OCI-LY7 (cell line): ENCODE data around the gene SDE2. TPM values are rescaled to one million over a fixed set of nuclear protein-coding genes. Genes with fewer than 3 reads are reported as not detected.

Source experiments
- BruUV-seq: library from RNA; stranded (reverse); fragments of 400-500 nt; replicated peaks from 2 replicates; lab custom pipeline; 2021; lab: Mats Ljungman, UMichigan
- CTCF ChIA-PET: fragments of 300-600 bp; sonication (Branson Sonifier 250); formaldehyde crosslinking; loops from one replicate; lab custom pipeline; 2022; ENCODE audit warnings: antibody characterized with exemption; ENCODE audit not compliant: unreplicated experiment; lab: Charles Lee
- POLR2A ChIA-PET: fragments of 300-600 bp; sonication (Branson Sonifier 250); formaldehyde crosslinking; loops from one replicate; lab custom pipeline; 2022; ENCODE audit warnings: antibody characterized with exemption; lab: Charles Lee
- DNase-seq: peaks from one replicate; pipeline ENCODE4 v3.0.0-alpha.2; 2015; ENCODE audit warnings: low spot score
- H2AFZ ChIP-seq: fragments of 200-600 bp; sonication (generic), shearing (Covaris generic); 2 replicates; pipeline ENCODE4 v1.6.1; 2014; ENCODE audit warnings: mild to moderate bottlenecking, antibody characterized with exemption, low read length, moderate library complexity
- H3K27ac ChIP-seq: fragments of 200-600 bp; sonication (generic); 2 replicates; pipeline ENCODE4 v1.5.1; 2014; ENCODE audit warnings: mixed run types, low read depth, mild to moderate bottlenecking, moderate library complexity, low read length, inconsistent platforms; ENCODE audit not compliant: poor library complexity, severe bottlenecking
- H3K36me3 ChIP-seq: fragments of 200-600 bp; sonication (generic); 2 replicates; pipeline ENCODE4 v1.6.1; 2014; ENCODE audit warnings: mild to moderate bottlenecking, antibody characterized with exemption, low read length, moderate library complexity, mixed read lengths; ENCODE audit not compliant: insufficient read depth
- H3K4me1 ChIP-seq: fragments of 200-600 bp; sonication (generic); 2 replicates; pipeline ENCODE4 v1.5.1; 2014; ENCODE audit warnings: mild to moderate bottlenecking, low read length; ENCODE audit not compliant: insufficient read depth, poor library complexity, severe bottlenecking
- H3K4me2 ChIP-seq: fragments of 200-600 bp; sonication (generic); 2 replicates; pipeline ENCODE4 v1.6.1; 2014; ENCODE audit warnings: mild to moderate bottlenecking, low read length
- H3K4me3 ChIP-seq: fragments of 200-600 bp; sonication (generic); 2 replicates; pipeline ENCODE4 v1.5.1; 2014; ENCODE audit warnings: mild to moderate bottlenecking, low read depth, low read length; ENCODE audit not compliant: poor library complexity, severe bottlenecking
- H3K79me2 ChIP-seq: fragments of 200-600 bp; sonication (generic); 2 replicates; pipeline ENCODE4 v1.6.1; 2016; ENCODE audit warnings: low read depth, mild to moderate bottlenecking, low read length, moderate library complexity, mixed read lengths; ENCODE audit not compliant: insufficient read depth
- H3K9me2 ChIP-seq: fragments of 200-600 bp; sonication (generic); 2 replicates; pipeline ENCODE4 v1.6.1; 2016; ENCODE audit warnings: mild to moderate bottlenecking, low read length, mixed read lengths; ENCODE audit not compliant: insufficient read depth
- H3K9me3 ChIP-seq: fragments of 200-600 bp; sonication (generic); 2 replicates; pipeline ENCODE4 v1.6.1; 2014; ENCODE audit warnings: mild to moderate bottlenecking, mixed run types, low read length, mixed read lengths
- H4K20me1 ChIP-seq: fragments of 200-600 bp; sonication (generic); 2 replicates; pipeline ENCODE4 v1.6.1; 2014; ENCODE audit warnings: mild to moderate bottlenecking, antibody characterized with exemption, low read length, moderate library complexity, mixed read lengths; ENCODE audit not compliant: insufficient read depth
- CTCF ChIP-seq: fragments of 200-600 bp; sonication (generic); conservative IDR thresholded peaks from 2 replicates; pipeline ENCODE4 v1.5.1; 2014; ENCODE audit warnings: mild to moderate bottlenecking, antibody characterized with exemption, low read length, moderate library complexity, mixed read lengths
- EZH2phosphoT487 ChIP-seq: fragments of 200-600 bp; sonication (generic); IDR thresholded peaks from 2 replicates; pipeline ENCODE4 v1.6.1; 2018; ENCODE audit warnings: low read depth, borderline replicate concordance, mild to moderate bottlenecking, mixed run types, antibody characterized with exemption, low read length, moderate library complexity, mixed read lengths
- intact Hi-C: fragments of 100-400 bp; cut with micrococcal nuclease; formaldehyde crosslinking; loops from one replicate; pipeline ENCODE4 v1.10.0; 2022; ENCODE audit not compliant: unreplicated experiment
- total RNA-seq, 2 experiments: library from RNA; depleted of rRNA in 1 of 2; stranded (reverse); fragments of >200 nt in 1 of 2; shearing (Covaris generic) in 1 of 2; gene quantifications; 2 replicates each; pipeline ENCODE4 v1.2.3, GENCODE V29; 2014 to 2022

The SDE2 gene
- total RNA-seq, 2 experiments from 2014 or later: 18.2 to 25.0 TPM

- intact Hi-C loops: loop anchor here (1.0 to 2.0 kb wide), 3 partner anchors 65 to 124 kb away; no protein-coding TSS in a partner anchor
- Histone ChIP-seq H3K27ac (peak overlapping the region; percentile 64), H3K36me3 (peaks cover 38% of the 10 kb centered on the region), H3K4me1 (peaks cover 60% of the 10 kb centered on the region), H3K9me3 (no peaks in the 10 kb centered on the region), H3K4me3 (peak overlapping the region; percentile 93), H4K20me1 (peaks cover 8% of the 10 kb centered on the region; the same call in 1 of the 2 replicates), H2AFZ (peak overlapping the region; percentile 1; the same call in 1 of the 2 replicates), H3K4me2 (peak overlapping the region; percentile 82), H3K79me2 (peaks cover 53% of the 10 kb centered on the region), H3K9me2 (no peaks in the 10 kb centered on the region)
- no peak for TF ChIP-seq EZH2phosphoT487
- no peak for TF ChIP-seq CTCF
- BruUV-seq: TSS peak; percentile 75
- POLR2A ChIA-PET: interaction anchor here (0.6 to 3.1 kb wide), 26 partner anchors 8 to 1761 kb away, joined by 3 to 21 read pairs (median 4); partner anchors contain the start of genes H3-3A and PYCR2
- no peak for DNase-seq
- CTCF ChIA-PET: interaction anchor here (0.7 to 0.9 kb wide), 2 partner anchors 13 to 29 kb away, joined by 3 to 4 read pairs; no protein-coding TSS in a partner anchor
These were observed 450 bp downstream of the SDE2 start for GRCh38 chr1:225998560-225999226.

GRCh38 chr1:225996946-225997545, 2.1 kb downstream of the SDE2 start:
- Histone ChIP-seq H2AFZ (no peak overlapping the region), H3K9me2 (no peaks in the 10 kb centered on the region), H3K9me3 (no peaks in the 10 kb centered on the region), H3K4me2 (peak overlapping the region; percentile 82), H3K4me1 (peaks cover 48% of the 10 kb centered on the region), H3K36me3 (peaks cover 54% of the 10 kb centered on the region), H3K27ac (peak overlapping the region; percentile 64), H3K79me2 (peaks cover 53% of the 10 kb centered on the region), H3K4me3 (peak overlapping the region; percentile 93), H4K20me1 (peaks cover 8% of the 10 kb centered on the region; the same call in 1 of the 2 replicates)
- ChIA-PET CTCF (interaction anchor here (0.6 kb wide), 1 partner anchor 17 kb away, joined by 6 read pairs; no protein-coding TSS in a partner anchor), POLR2A (interaction anchor here (0.6 to 2.0 kb wide), 7 partner anchors 9 to 106 kb away, joined by 3 to 11 read pairs (median 4); no protein-coding TSS in a partner anchor)
- no TSS peak for BruUV-seq
- DNase-seq: peak; percentile 66
- TF ChIP-seq EZH2phosphoT487 (no peak), CTCF (no peak)
- intact Hi-C loops: no loop called here
